Hepatocyte (in vitro differentiated cells): ENCODE results near the gene NIPA2. TPM values are rescaled to one million over a fixed set of nuclear protein-coding genes. Genes with fewer than 3 reads are reported as not detected.

Experiments used
- DNase-seq: peaks from one replicate; pipeline ENCODE4 v3.0.0-alpha.2; 2016; ENCODE audit warnings: low spot score
- H2AFZ ChIP-seq: fragments of 200-600 bp; sonication (generic); 2 replicates; pipeline ENCODE4 v1.6.0; 2016; ENCODE audit warnings: antibody characterized with exemption, mild to moderate bottlenecking
- H3K27ac ChIP-seq: fragments of 200-600 bp; sonication (generic); 2 replicates; pipeline ENCODE4 v1.5.1; 2016; ENCODE audit warnings: mild to moderate bottlenecking
- H3K27me3 ChIP-seq: fragments of 200-600 bp; sonication (generic); 2 replicates; pipeline ENCODE4 v1.6.1; 2016
- H3K36me3 ChIP-seq: fragments of 200-600 bp; sonication (generic); replicated peaks from 2 replicates; pipeline ENCODE4 v1.5.1; 2016; ENCODE audit warnings: low read depth; ENCODE audit not compliant: insufficient read depth
- H3K4me1 ChIP-seq: fragments of 200-600 bp; sonication (generic); 2 replicates; pipeline ENCODE4 v1.5.1; 2016; ENCODE audit warnings: mild to moderate bottlenecking, moderate library complexity; ENCODE audit not compliant: insufficient read depth
- H3K4me2 ChIP-seq: fragments of 200-600 bp; sonication (generic); 2 replicates; pipeline ENCODE4 v1.6.0; 2016
- H3K4me3 ChIP-seq: fragments of 200-600 bp; sonication (generic); 2 replicates; pipeline ENCODE4 v1.5.1; 2016; ENCODE audit warnings: mild to moderate bottlenecking
- H3K79me2 ChIP-seq: fragments of 200-600 bp; sonication (generic); 2 replicates; pipeline ENCODE4 v1.6.0; 2017; ENCODE audit warnings: mild to moderate bottlenecking
- H3K9me2 ChIP-seq: fragments of 200-600 bp; sonication (generic); replicated peaks from 2 replicates; pipeline ENCODE4 v1.6.0; 2017; ENCODE audit warnings: mild to moderate bottlenecking; ENCODE audit not compliant: insufficient read depth
- H3K9me3 ChIP-seq: fragments of 200-600 bp; sonication (generic); 2 replicates; pipeline ENCODE4 v1.5.1; 2016; ENCODE audit warnings: low read depth, mild to moderate bottlenecking
- H4K20me1 ChIP-seq: fragments of 200-600 bp; sonication (generic); 2 replicates; pipeline ENCODE4 v1.6.0; 2016; ENCODE audit warnings: mild to moderate bottlenecking; ENCODE audit not compliant: insufficient read depth, poor library complexity, severe bottlenecking
- CTCF ChIP-seq: fragments of 200-600 bp; sonication (generic); IDR thresholded peaks from 2 replicates; pipeline ENCODE4 v1.5.1; 2016; ENCODE audit warnings: antibody characterized with exemption, mild to moderate bottlenecking; ENCODE audit not compliant: poor library complexity
- EZH2 ChIP-seq: fragments of 200-600 bp; sonication (generic); IDR thresholded peaks from 2 replicates; pipeline ENCODE4 v1.6.1; 2016; ENCODE audit warnings: antibody characterized with exemption, mild to moderate bottlenecking, borderline replicate concordance
- EZH2phosphoT487 ChIP-seq: fragments of 200-600 bp; sonication (generic); IDR thresholded peaks from one replicate; pipeline ENCODE4 v1.6.1; 2018; ENCODE audit warnings: antibody characterized with exemption, mild to moderate bottlenecking, low read depth, moderate library complexity; ENCODE audit not compliant: unreplicated experiment, severe bottlenecking
- WGBS: methylation state at CpG from one replicate; pipeline ENCODE4 v1.1.6; 2016; ENCODE audit warnings: low lambda C conversion rate; ENCODE audit errors: missing lambda C conversion rate; 5-methylcytosine and 5-hydroxymethylcytosine counted together
- polyA plus RNA-seq: library from polyadenylated mRNA; unstranded; fragments of >200 nt; fragmentation: Nextera tagmentation; extraction: Ambion mirVana; gene quantifications from 2 replicates; pipeline ENCODE4 v1.2.1, GENCODE V29; 2016
- total RNA-seq: library from RNA; depleted of rRNA; stranded (reverse); fragments of >200 nt; gene quantifications from 2 replicates; pipeline ENCODE4 v1.2.3, GENCODE V29; 2014

NIPA2 gene
- total and polyA plus RNA-seq, 2 experiments from 2014 or later, result 52.7 to 77.2 TPM

GRCh38 chr15:22823495-22824128, 14.9 kb upstream of the NIPA2 start:
- DNase-seq, result no peak
- TF ChIP-seq CTCF (no peak), EZH2 (no peak), EZH2phosphoT487 (no peak)
- H4K20me1 ChIP-seq, result no peaks in the 10 kb centered on the region
- WGBS, result 95% methylated on average over 28 of the region's 29 CpGs
- no peak overlapping the region for H3K27ac ChIP-seq
- H3K36me3 ChIP-seq, result no peaks in the 10 kb centered on the region
- no peaks in the 10 kb centered on the region for H3K9me3 ChIP-seq
- H3K9me2 ChIP-seq, result no peaks in the 10 kb centered on the region
- no peaks in the 10 kb centered on the region for H3K4me1 ChIP-seq
- H3K79me2 ChIP-seq, result no peaks in the 10 kb centered on the region
- no peak overlapping the region for H2AFZ ChIP-seq
- H3K4me3 ChIP-seq, result no peak overlapping the region
- no peak overlapping the region for H3K4me2 ChIP-seq
- no peaks in the 10 kb centered on the region for H3K27me3 ChIP-seq

- H3K9me3 ChIP-seq, result no peaks in the 10 kb centered on the region
- 42% methylated on average over 1 of the region's 1 CpG for WGBS
- H3K9me2 ChIP-seq, result no peaks in the 10 kb centered on the region
- no peak overlapping the region for H2AFZ ChIP-seq
- no peak overlapping the region for H3K27ac ChIP-seq
- H3K4me1 ChIP-seq, result no peaks in the 10 kb centered on the region
- H3K79me2 ChIP-seq, result no peaks in the 10 kb centered on the region
- H3K27me3 ChIP-seq, result no peaks in the 10 kb centered on the region
- no peak overlapping the region for H3K4me3 ChIP-seq
- H3K4me2 ChIP-seq, result no peak overlapping the region
- TF ChIP-seq CTCF, result no peak
- no peak for TF ChIP-seq EZH2
- no peak for TF ChIP-seq EZH2phosphoT487
- no peaks in the 10 kb centered on the region for H4K20me1 ChIP-seq
- no peak for DNase-seq
- H3K36me3 ChIP-seq, result no peaks in the 10 kb centered on the region
Measured at GRCh38 chr15:22827125-22827524, 11.3 kb upstream of the NIPA2 start.

GRCh38 chr15:22831473-22831872, 7.0 kb upstream of the NIPA2 start:
- Histone ChIP-seq H3K27ac (no peak overlapping the region), H3K9me2 (no peaks in the 10 kb centered on the region), H2AFZ (no peak overlapping the region), H3K9me3 (no peaks in the 10 kb centered on the region), H3K4me1 (no peaks in the 10 kb centered on the region), H3K79me2 (no peaks in the 10 kb centered on the region), H3K4me2 (no peak overlapping the region), H3K4me3 (no peak overlapping the region), H3K27me3 (no peaks in the 10 kb centered on the region), H4K20me1 (no peaks in the 10 kb centered on the region), H3K36me3 (no peaks in the 10 kb centered on the region)
- 58% methylated on average over 1 of the region's 1 CpG for WGBS
- DNase-seq, result no peak
- no peak for TF ChIP-seq CTCF
- no peak for TF ChIP-seq EZH2
- TF ChIP-seq EZH2phosphoT487, result no peak
